ENCODE measurements around the gene EXD2. TPM values are rescaled to one million over a fixed set of nuclear protein-coding genes. Genes with fewer than 3 reads are reported as not detected.
"Not testable (repeated sequence)": the region's sequence is repeated elsewhere in the genome, so short reads cannot be mapped to it uniquely, and the experiment has no call there.

EXD2 gene
- total RNA-seq, 1 experiment from 2014 or later: 20.4 TPM

GRCh38 chr14:69190191-69190590 lies 1.1 kb upstream of the EXD2 start:
- DNase-seq (ENCODE audit: low spot score): no peak

DNA sequence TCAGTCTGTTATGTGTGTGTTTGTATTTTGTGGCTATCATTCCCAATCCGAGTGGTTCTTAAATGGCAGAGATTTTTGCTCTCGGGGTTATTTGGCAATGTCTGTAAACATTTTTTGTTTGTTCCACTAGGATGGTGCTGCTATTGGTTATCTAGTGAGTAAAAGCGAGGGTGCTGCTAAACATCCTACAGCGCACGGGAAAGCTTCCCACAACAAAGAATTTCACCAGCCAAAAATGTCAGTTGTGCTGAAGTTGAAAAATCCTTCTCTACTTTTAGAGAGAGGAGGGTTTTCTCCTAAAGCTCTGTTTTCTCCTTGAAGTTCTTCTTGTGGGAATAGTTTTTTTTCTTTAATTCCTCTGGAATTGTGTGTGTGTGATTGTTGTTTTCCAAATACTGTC lies 2.4 kb downstream of the EXD2 start:
- in situ Hi-C loops (cut with HindIII; ENCODE audit: low sequenced_read_pairs): no loop called here
- DNase-seq (ENCODE audit: low spot score): no peak

More at GRCh38 chr14:69190191-69190590, 1.1 kb upstream of the EXD2 start:
- in situ Hi-C loops (cut with HindIII; ENCODE audit: low sequenced_read_pairs): no loop called here

GRCh38 chr14:69199786-69200185 lies 8.5 kb downstream of the EXD2 start:
- in situ Hi-C loops (cut with HindIII; ENCODE audit: low sequenced_read_pairs): no loop called here
- no peak for DNase-seq (ENCODE audit: low spot score)

- no peak for DNase-seq (ENCODE audit: low spot score)
Measured at GRCh38 chr14:69204753-69205152, 13.5 kb downstream of the EXD2 start.

DNA sequence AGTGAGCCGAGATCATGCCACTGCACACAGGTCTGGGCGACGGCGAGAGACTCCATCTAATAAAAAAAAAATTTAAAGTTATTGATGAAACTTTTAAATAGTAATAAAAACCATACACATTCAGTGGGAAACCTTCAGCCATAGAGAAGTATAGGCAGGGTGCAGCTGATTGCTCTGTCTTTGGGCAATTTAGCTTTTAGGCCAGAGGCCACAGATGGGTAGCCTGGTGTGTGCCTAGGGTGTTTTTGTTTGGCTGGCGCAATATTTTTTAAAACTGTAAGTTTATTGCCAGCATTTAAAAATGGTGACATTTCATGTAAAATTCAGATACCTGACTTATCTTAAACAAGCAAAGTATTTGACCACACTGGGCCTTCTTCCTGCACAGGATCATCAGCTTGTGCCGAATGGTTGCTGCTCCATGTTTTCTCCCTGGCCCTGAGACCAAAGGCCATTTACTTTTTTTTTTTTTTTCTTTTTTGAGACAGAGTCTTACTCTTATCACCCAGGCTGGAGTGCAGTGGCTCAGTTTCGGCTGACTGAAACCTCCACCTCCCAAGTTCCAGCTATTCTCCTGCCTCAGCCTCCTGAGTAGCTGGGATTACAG lies 16.2 kb downstream of the EXD2 start:
- DNase-seq (ENCODE audit: low spot score): no peak
- in situ Hi-C loops (cut with HindIII; ENCODE audit: low sequenced_read_pairs): no loop called here

More at GRCh38 chr14:69204753-69205152, 13.5 kb downstream of the EXD2 start:
- in situ Hi-C loops (cut with HindIII; ENCODE audit: low sequenced_read_pairs): no loop called here

GRCh38 chr14:69208666-69209065 lies 17.4 kb downstream of the EXD2 start:
- in situ Hi-C loops (cut with HindIII; ENCODE audit: low sequenced_read_pairs): no loop called here
- DNase-seq (ENCODE audit: low spot score): no peak

- in situ Hi-C loops (cut with HindIII; ENCODE audit: low sequenced_read_pairs): no loop called here
- no peak for DNase-seq (ENCODE audit: low spot score)
Measured at GRCh38 chr14:69214393-69214792, 23.1 kb downstream of the EXD2 start.

- in situ Hi-C loops (cut with HindIII; ENCODE audit: low sequenced_read_pairs); DNase-seq (ENCODE audit: low spot score): not testable (repeated sequence)
Measured at GRCh38 chr14:69217663-69218062, 26.4 kb downstream of the EXD2 start.

- DNase-seq (ENCODE audit: low spot score): no peak
- in situ Hi-C loops (cut with HindIII; ENCODE audit: low sequenced_read_pairs): loop anchor here (25.0 kb wide), 1 partner anchor 237 kb away; no protein-coding TSS in a partner anchor
Measured at GRCh38 chr14:69224946-69225345, 33.6 kb downstream of the EXD2 start.

DNA sequence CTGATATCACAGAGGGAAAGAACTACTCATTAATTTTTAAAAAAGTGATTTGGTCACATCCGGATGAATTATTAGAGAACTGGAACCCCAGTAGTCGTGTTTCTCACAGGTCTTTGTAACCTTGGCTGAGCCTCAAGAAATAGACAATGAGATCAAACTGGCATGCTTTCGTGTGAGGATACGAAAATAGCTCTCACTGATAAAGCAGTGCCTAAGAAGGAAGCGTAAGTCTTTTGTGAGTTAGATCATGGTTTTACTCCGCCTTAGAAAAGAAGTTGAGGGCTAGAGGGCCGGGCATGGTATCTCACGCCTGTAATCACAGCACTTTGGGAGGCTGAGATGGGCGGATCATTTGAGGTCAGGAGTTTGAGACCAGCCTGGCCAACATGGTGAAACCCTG lies 34.9 kb downstream of the EXD2 start:
- DNase-seq (ENCODE audit: low spot score): no peak
- in situ Hi-C loops (cut with HindIII; ENCODE audit: low sequenced_read_pairs): loop anchor here (25.0 kb wide), 1 partner anchor 236 kb away; no protein-coding TSS in a partner anchor

DNA sequence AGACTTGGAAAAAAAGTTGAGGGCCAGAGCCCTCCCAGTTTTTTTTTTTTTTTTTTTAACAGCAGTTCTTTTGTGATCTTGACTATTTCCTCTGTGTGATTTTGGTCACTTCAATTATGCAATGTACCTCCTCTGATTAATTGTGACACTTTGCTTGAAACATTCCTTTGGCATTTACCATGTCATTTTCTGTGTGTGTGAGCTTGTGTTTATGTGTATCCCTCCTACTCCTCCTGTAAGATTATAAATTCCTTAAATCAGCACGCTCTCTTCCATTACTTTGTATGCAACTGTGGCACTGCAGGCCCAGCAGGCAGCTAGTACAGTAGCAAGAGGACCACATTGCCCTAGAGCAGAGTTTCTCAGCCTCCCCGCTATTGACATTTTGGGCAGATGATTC lies 35.4 kb downstream of the EXD2 start:
- DNase-seq (ENCODE audit: low spot score): no peak
- in situ Hi-C loops (cut with HindIII; ENCODE audit: low sequenced_read_pairs): loop anchor here (25.0 kb wide), 1 partner anchor 236 kb away; no protein-coding TSS in a partner anchor

GRCh38 chr14:69231486-69231885 lies 40.2 kb downstream of the EXD2 start:
- no peak for DNase-seq (ENCODE audit: low spot score)
- in situ Hi-C loops (cut with HindIII; ENCODE audit: low sequenced_read_pairs): loop anchor here (25.0 kb wide), 1 partner anchor 231 kb away; no protein-coding TSS in a partner anchor

DNA sequence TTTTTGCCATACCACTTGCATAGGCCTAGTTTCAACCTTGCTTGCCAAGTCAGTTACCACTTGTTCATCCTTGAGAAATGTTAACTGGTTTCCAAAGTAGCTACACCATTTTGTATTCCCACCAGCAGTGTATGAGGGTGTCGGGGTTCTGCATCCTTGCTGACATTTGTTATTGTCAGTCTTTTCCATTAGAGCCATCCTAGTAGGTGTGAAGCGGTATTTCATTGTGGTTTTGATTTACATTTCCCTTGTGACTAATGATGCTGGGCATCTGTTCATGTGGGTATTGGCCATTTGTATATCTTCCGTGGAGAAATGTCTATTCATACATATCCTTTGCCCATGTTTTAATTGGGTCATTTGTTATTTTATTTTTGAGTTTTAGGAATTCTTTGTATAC lies 41.1 kb downstream of the EXD2 start:
- no peak for DNase-seq (ENCODE audit: low spot score)
- in situ Hi-C loops (cut with HindIII; ENCODE audit: low sequenced_read_pairs): loop anchor here (25.0 kb wide), 1 partner anchor 230 kb away; no protein-coding TSS in a partner anchor

- in situ Hi-C loops (cut with HindIII; ENCODE audit: low sequenced_read_pairs): loop anchor here (25.0 kb wide), 1 partner anchor 228 kb away; no protein-coding TSS in a partner anchor
- DNase-seq (ENCODE audit: low spot score): no peak
Measured at GRCh38 chr14:69234106-69234505, 42.8 kb downstream of the EXD2 start.

DNA sequence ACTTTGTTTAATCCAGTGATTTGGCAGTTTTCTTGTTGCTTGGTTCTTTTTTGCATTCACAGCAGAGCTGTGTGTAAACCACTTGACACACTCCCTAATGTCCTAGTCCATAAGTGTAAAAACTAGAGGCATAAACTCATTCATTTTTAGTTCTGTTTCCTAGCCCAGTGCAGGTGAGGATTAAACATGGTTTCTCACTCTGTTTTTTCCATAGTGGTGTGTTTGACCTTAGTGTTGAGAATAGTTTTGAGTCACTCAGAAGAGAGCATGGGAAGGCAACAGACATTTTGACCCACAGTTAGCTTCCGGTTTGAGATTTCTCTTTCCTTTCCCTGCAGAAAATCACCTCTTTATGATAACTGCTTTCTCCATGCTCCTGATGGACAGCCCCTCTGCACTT lies 44.4 kb downstream of the EXD2 start:
- in situ Hi-C loops (cut with HindIII; ENCODE audit: low sequenced_read_pairs): loop anchor here (25.0 kb wide), 1 partner anchor 227 kb away; no protein-coding TSS in a partner anchor
- no peak for DNase-seq (ENCODE audit: low spot score)

GRCh38 chr14:69237142-69237541 lies 45.8 kb downstream of the EXD2 start:
- DNase-seq (ENCODE audit: low spot score): no peak
- in situ Hi-C loops (cut with HindIII; ENCODE audit: low sequenced_read_pairs): loop anchor here (25.0 kb wide), 1 partner anchor 225 kb away; no protein-coding TSS in a partner anchor

DNA sequence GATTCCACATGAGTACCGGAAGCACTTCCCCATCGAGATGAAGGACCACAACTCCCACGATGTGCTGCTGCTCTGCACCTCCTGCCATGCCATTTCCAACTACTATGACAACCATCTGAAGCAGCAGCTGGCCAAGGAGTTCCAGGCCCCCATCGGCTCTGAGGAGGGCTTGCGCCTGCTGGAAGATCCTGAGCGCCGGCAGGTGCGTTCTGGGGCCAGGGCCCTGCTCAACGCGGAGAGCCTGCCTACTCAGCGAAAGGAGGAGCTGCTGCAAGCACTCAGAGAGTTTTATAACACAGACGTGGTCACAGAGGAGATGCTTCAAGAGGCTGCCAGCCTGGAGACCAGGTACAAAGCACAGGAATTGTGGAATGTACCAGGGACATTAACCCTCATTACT lies 46.3 kb downstream of the EXD2 start:
- in situ Hi-C loops (cut with HindIII; ENCODE audit: low sequenced_read_pairs): loop anchor here (25.0 kb wide), 1 partner anchor 225 kb away; no protein-coding TSS in a partner anchor
- DNase-seq (ENCODE audit: low spot score): no peak

GRCh38 chr14:69238883-69239282 lies 47.6 kb downstream of the EXD2 start:
- DNase-seq (ENCODE audit: low spot score): no peak
- in situ Hi-C loops (cut with HindIII; ENCODE audit: low sequenced_read_pairs): loop anchor here (25.0 kb wide), 1 partner anchor 223 kb away; no protein-coding TSS in a partner anchor

GRCh38 chr14:69240527-69241173 lies 49.4 kb downstream of the EXD2 start:
- no peak for DNase-seq (ENCODE audit: low spot score)
- in situ Hi-C loops (cut with HindIII; ENCODE audit: low sequenced_read_pairs): loop anchor here (25.0 kb wide), 1 partner anchor 222 kb away; no protein-coding TSS in a partner anchor

GRCh38 chr14:69241577-69241976 lies 50.3 kb downstream of the EXD2 start:
- in situ Hi-C loops (cut with HindIII; ENCODE audit: low sequenced_read_pairs): loop anchor here (25.0 kb wide), 1 partner anchor 221 kb away; no protein-coding TSS in a partner anchor

More at GRCh38 chr14:69241577-69241976, 50.3 kb downstream of the EXD2 start:
- DNase-seq (ENCODE audit: low spot score): no peak

All from G401 (cell line).